Fibroblast of skin of right biceps (primary cell): Measurements from ENCODE around the gene NPNT.

Experiments
- DNase-seq: peaks from one replicate; pipeline ENCODE4 v3.0.0-alpha.2; 2013

NPNT gene

DNA sequence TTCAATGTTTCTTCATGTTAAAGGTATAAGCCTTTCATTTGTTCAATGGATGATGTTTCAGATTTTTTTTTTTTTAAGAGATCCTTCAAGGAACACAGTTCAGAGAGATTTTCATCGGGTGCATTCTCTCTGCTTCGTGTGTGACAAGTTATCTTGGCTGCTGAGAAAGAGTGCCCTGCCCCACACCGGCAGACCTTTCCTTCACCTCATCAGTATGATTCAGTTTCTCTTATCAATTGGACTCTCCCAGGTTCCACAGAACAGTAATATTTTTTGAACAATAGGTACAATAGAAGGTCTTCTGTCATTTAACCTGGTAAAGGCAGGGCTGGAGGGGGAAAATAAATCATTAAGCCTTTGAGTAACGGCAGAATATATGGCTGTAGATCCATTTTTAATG, 75.8 kb downstream of the NPNT start:
- DNase-seq, result no peak

DNA sequence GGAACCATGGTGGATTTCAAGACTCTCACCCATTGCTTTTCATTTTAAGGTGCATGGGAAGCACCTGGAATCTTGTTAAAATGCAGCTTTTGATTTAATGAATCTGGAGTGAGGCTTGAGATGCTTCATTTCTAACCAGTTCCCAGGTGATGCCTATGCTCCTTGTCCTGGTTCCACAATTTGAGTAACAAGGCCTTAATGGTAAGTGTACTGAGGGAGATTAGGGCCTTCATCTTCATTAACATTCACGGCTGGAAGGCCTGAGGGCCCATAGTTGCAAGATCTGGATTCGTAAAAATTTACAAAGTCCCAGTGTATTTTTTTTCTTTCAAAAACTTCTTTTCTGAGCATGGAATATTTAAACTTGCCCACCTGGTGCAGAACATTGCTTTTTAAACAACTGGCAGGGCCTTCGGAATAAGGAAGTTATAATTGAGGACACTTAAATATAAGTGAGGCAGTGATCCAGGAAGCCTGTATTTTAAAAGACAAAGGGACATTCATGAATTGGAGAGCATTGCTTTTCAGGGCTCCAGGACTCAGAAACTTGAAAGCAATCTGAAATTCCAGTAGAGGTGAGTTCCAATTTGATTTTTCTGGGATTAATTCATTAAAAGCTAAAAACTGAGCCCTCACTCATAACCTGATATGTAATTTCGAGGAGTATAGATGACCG, 77.8 kb downstream of the NPNT start:
- no peak for DNase-seq

DNA sequence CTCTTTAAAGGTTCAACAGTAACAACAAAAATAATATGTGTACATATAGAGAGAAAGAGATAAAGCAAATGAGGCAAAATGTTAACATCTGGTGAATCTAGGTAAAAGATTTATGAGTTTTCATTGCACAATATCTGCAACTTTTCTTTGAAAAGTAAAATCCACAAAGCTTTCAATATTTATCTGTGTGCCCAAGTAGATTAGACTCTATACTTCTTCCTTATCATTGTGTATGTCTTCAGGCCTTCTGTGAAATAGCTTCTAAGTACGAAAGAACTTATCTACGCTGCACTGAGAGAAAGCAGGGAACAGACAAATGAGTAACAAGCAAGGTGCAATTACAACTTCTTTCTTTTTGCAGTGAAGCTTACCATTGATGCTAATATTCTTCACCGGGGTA, 81.6 kb downstream of the NPNT start:
- no peak for DNase-seq

DNA sequence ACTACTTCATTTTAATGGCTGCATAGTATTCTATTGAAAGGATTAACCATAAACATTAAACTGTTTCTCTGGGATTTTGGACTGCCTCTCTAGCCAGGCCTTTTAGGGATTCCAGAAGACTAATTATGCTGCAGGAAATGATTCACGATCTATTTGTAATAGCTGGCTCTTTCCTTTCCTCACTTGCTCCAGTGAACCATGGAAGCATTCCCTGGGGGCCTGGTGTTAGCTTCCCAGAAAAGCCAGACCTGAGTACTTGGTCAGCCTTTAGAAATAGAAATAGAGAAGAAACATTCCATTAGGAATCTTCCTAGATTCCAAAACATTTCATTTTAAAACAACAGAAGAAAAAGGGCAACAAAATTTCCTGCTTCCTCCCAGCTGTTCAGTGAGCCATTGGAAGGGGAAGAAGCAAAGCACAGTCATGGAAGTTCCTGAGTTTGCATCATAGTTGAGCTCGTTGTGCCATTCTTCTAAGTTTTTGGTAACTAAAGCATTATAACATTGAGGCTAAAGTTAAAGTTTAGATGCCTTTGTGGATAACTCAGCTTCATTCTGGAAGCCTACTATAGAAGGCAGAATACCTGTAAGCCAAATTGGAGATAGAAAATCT, 83.5 kb downstream of the NPNT start:
- DNase-seq, result peak; percentile 92

DNA sequence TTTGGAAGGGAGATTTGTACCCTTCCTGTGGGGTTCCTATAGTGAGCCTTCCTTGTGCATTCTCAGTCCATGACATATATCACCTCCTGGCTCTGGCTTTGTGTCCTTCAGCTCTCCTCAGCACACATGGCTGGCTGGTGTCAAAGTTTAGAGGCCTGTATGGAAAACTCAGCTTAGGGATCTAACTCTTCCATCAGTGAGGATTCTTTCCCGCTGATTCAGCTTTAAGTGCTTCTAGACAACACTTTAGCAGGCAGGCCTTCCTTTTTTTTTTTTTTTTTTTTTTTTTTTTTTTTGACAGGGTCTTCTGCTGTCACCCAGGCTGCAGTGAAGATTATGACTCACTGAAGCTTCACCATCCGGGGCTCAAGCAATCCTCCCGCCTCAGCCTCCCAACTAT, 84.2 kb downstream of the NPNT start:
- DNase-seq, result peak; percentile 60

DNA sequence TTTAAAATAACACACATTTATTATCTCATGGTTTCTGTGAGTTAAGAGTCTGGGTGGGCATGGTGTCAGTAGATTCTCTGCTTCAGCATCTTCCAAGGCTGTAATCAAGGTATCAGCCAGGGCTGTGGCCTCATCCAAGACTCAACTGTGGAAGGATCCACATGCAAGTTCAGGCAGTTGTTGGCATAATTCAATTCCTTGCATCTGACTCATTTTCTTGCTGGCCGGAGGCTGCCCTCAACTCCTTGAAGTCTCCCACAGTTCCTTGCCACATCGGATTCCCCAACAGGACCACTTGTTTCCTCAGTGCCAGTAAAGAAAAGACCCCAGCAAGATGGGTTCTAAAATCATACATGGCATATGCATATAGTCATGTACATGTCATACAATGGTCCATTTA, 93.4 kb downstream of the NPNT start:
- no peak for DNase-seq

DNA sequence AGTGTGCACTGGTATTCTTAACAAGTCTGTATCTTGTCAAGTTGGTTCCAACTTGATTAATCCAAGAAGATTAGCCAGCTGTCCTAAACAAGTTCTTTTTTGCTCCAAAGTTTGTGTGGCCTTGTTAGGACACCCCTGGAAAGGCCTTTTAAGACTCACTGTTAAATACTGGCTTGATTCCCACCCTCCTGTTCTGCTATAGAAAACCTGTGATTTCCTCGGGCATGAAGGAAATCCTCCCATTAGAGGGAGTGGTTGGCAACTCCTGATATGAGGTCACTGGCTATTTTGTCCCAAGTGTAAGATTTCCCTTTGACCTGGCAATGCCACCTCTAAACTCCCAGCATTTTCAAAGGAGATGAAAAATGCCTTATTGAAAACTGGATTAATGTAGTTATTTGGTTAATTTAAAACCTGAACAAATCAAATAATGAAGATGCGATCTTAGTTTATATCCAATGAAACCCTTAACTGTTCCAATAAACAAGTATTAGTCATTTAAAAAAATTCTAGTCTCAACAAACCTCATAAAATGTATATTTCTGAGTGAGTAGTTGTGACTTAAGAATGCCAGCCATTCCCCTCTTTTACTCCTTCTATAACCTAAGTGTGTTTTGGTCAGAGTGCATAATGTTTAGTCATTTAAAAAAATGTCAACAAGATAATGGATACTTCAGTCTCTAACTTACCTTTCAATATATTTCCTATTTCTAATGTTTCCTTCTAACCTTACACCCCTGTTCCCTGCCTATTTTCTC, 94.4 kb downstream of the NPNT start:
- no peak for DNase-seq

DNA sequence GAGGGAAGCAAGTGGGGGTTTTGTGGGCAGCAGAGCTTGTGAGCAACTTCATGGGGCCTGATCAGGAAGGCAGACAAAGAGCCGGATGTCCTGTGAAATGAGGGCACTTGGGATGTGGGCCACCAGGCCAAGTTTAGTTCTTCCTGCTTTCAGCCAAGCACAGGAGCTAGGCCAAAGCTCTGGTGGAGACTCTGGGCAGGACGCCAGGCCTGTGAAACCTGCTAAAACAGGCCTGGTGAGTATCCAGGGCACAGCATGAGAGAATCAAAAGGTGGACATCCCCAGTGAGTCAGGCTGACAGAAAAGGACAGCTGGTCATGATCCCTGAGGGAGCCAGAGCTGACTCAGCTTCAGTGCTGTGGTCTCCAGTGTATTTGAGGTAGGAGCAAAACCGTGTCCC, 95.7 kb downstream of the NPNT start:
- peak; percentile 44 for DNase-seq

DNA sequence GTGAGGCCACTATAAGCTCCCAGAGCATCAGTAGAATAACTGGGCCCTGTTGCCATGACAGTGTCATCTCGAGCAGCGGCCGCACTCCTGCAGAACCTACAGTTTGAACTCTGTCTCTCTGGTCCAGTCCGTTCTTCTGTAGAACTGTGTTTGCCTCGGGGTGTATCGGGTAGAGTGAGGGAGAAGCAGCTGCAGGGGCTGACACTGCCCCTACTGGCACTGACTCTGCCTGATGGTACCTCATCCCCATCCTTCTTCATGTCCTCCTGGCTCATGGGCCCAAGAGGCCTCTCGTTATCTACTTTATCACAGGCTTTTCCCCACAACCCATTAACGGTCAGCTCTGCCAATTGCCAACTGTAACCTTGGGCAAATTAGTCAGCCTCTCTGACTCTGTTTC, 96.5 kb downstream of the NPNT start:
- no peak for DNase-seq

DNA sequence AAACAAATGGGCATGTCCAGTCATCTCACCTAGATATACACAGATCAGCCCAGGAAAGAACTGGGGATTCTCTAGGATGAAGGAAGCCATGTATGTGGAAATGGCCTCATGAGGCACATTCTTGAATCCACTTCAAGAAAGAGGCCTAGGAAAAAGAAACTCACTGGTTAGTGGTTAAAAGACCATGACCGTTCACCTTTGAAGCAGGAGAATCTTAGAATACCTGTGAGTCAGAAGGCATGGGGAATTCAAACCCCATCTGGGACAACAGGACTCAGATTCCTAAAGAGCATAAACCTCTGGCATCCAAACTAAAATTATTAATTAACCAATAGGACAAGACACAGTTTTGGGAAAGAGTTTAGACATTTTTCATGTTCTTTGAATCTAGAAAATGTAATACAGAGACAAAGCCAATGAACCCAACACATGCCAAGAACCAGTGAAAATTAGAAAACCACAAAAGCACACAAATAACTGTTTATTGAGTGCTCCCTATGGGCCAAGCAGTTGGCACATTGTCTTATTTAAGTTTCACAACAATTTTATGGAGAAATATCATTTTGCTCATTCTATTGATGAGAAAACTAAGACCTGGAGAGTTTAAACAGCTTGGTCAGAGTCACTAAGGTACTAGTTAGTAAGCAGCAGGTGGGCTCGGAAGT, 97.5 kb downstream of the NPNT start:
- peak; percentile 3 for DNase-seq

DNA sequence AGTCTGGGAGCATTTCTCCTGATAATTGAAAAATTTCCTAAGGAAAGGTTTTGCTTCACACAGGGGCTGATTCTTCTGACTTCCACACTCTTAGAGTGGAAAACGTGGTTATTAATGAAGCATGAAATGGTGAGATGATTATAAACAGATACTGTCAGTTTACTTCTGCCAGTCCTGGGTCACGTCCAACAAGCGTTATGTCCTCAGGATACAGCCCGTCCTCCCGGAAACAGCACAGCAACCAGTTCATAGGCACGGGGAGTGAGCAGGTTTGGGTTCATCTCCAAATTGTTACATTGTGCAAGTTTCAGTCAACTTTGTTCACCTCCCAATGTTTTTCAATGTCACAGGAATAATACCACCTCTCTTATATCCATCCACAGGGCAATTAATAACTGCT, 98.8 kb downstream of the NPNT start:
- DNase-seq, result no peak

DNA sequence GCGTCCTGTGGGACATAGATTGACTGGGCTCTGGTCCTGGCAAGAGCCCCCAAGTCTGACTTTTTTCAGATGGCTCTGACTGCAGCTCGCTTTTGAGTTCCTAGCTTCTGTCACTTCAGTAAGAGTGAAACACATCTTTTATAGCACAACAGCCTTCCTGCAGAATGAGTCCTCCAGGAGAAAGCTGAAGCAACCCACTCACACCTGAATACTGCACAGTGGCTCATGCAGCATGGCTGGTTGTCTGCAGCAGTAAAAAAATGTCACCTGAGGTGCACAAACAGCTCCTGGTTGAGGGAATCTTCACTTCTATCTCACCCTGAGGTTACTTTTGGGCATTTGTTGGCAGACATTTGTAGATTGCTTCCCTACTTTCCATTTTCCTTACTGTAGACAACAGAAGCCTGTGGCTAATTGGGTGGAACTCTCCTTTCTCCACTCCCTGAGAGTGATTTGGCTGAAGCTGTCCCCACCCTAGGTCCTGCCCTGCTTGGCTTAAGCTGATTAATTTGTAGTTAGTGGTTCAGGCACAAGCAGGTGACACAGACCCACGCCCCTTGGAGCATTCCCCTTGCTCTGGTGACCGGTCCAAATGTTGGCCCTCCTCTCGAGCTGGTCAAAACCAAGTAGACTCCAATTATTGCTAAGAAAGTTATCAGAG, 99.7 kb downstream of the NPNT start:
- DNase-seq, result no peak

DNA sequence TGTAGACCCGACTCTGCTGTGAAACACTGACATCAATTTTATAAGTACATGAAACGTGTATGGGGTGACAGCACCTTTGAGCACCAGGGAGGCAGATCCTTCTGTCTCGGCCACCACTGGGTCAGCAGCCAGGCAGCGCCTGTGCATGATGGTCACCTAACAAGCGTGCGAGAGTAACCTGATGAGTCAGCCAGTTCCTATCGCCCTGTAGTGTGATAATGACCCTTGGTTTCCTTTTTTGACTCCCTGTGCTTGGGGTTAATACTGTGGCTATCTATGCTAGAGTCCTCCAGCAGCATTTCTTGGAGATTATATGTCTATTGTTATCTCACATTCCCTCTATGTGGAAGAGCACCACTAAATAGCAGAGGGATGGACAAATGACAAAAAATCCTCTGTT, 101.6 kb downstream of the NPNT start:
- DNase-seq, result no peak

DNA sequence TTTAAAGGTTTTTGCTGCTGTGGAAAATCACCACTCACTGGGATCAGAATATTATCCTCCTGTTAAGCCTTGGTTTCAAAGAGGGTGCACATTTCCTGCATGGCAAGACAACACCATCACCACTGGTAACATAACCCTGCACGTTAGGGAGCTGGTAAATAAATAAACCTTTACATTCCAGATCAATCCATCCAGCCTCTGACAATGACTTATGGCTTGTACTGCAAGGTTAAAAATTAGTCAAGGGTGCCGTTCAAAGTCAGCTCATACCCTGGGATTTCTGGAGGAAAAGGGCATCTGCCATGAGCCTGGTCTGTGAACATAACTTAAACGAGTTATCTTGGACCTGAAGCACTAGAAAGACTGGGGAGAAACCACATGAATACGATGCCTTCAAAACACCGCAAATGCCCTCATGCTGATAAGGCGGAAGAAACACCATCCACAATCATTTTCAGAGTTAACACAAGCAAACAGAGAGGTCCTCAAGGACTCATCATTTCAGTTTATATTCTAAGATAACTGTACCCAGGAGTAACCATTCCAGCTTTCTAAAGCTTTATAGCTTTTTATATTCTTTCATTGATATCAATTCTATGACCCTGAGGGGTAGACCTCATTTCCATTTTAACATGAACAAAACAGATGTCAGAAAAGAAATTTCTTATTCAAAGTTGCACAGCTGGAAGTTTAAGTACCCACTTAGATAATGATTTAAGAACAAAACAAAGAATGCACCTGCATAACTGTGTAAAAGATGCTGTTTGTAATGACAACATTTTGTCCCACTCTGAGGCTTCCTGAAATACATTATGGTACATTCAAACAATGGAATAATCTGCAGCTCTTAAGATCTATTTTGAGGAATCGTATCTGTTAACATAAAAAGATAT, 103.1 kb downstream of the NPNT start:
- DNase-seq, result no peak

DNA sequence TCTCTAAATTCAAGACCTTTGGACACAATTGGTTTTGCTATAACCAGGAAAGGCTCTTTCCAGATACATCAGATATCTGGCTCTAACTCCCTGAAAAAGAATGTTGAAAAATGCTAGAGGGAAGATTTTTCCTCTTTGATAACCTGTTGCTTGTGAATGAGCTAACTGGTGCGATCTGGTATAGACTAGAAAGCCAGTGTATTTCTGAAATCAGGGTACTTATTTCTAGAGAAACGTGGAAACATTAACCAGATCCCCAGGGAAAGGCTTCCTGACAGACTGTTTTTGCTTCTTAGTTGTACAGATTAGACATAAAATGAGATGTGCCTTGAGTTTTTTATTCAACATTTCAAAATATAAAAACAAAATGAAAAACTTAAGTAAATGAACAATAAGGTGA, 107.7 kb downstream of the NPNT start:
- no peak for DNase-seq

DNA sequence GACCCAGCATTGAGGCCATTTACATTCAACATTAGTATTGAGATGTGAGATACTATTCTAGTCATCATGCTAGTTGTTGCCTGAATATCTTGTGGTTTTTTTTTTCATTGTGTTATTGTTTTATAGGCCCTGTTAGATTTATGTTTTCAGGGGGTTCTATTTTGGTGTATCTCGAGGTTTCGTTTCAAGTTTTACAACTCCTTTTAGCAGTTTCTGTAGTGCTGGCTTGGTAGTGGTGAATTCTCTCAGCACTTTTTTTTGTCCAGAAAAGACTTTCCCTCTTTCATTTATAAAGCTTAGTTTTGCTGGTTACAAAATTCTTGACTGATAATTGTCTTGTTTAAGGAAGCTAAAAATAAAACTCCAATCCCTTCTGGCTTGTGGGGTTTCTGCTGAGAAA, 115.5 kb downstream of the NPNT start:
- DNase-seq, result no peak

DNA sequence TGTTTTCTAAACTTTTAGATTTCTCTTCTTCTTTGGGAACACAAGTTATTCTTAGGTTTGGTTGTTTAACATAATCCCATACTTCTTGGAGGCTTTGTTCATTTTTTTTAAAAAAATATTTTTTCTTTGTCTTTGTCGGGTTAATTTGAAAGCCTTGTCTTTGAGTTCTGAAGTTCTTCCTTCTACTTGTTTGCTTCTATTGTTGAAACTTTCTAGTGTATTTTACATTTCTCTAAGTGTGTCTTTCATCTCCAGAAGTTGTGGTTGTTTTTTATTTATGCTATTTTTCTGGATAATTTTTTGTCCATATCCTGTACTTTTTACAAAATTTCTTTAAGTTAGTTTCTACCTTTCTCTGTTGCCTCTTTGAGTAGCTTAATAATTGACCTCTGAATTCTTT, 116.1 kb downstream of the NPNT start:
- DNase-seq, result no peak

DNA sequence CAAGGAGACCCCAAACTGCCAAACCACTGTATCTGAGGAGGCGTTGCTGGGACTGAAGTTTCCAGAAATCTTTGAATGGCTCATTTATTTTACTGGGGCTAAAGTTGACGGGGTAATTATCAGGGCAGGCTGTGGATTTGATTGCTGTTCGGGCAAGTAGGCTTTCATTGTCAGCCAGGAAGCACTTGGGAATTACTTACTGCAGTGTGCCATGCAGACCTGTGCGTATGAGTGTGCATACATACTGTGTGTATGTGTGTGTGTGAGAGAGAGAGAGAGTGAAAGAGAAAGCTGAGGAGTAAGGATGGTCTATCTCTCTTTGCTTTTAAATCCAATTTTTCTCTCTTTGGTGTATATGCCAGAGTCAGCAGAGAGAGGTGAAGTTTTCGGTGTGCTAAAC, 122.7 kb downstream of the NPNT start:
- DNase-seq, result no peak

DNA sequence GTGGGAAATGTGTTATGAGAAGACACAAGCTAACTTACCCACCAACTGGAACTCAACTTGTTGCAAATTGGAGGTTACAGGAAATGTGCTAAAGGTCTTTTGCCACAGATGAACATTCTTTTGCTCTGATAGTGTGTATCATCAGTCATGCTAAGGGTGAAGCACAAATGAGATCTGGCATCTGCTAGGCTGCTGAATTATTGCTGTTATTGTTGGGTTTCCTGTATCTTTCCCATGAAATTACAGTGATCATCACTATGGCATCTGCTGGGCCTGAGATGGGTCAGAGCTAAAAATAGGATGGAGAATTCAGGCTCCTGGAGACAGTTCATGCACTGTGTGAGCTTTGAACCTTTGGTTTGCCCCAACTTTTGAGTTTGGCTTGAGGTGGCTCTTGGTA, 124.5 kb downstream of the NPNT start:
- DNase-seq, result peak; percentile 84
